NT2/D1 (cell line): ENCODE results near the gene KCTD2.

ENCODE experiments used
- SUZ12 ChIP-seq: IDR thresholded peaks from 2 replicates; pipeline ENCODE4 v1.6.1; 2011; ENCODE audit not compliant: insufficient read length, insufficient read depth; ENCODE audit errors: extremely low read depth
- YY1 ChIP-seq: IDR thresholded peaks from 2 replicates; pipeline ENCODE4 v1.6.1; 2011; ENCODE audit not compliant: insufficient read length, insufficient read depth
- ZNF274 ChIP-seq: IDR thresholded peaks from 2 replicates; pipeline ENCODE4 v1.6.1; 2011; ENCODE audit warnings: mild to moderate bottlenecking, low read depth, low read length

GRCh38 chr17:75102385-75102821, 55.4 kb downstream of the KCTD2 start:
- TF ChIP-seq SUZ12: no peak
- no peak for TF ChIP-seq YY1
- TF ChIP-seq ZNF274: no peak
